Right lobe of liver (tissue), 6 donors: ENCODE results near the gene SHISA7. TPM values are rescaled to one million over a fixed set of nuclear protein-coding genes. Genes with fewer than 3 reads are reported as not detected.

ENCODE experiments used
- ATAC-seq, 4 donors: fragments of 200-7000 bp; cut with Tn5 transposase; one replicate each; pipeline ENCODE4 v1.9.1; 2020; ENCODE audit warnings: mild to moderate bottlenecking in 4 of 4, moderate library complexity in 4 of 4
- DNase-seq, 3 donors: peaks; one replicate each; pipeline ENCODE4 v3.0.0-alpha.2; 2020
- H3K27ac ChIP-seq, 3 donors: fragments of 200-600 bp; one replicate each; pipeline ENCODE4 v1.8.0; 2022
- H3K27me3 ChIP-seq, 2 donors: fragments of 200-600 bp; one replicate each; pipeline ENCODE4 v1.8.0; 2022
- H3K36me3 ChIP-seq, 4 donors: fragments of 200-600 bp; sonication (generic) in 1 of 4; one replicate each; pipeline versions ENCODE4 v1.5.1 to v1.8.0; 2017 to 2022; ENCODE audit warnings: control low read depth in 1 of 4
- H3K4me1 ChIP-seq, 4 donors: fragments of 200-600 bp; sonication (generic) in 1 of 4; one replicate each; pipeline versions ENCODE4 v1.5.1 to v1.8.0; 2017 to 2022; ENCODE audit warnings: control low read depth in 1 of 4
- H3K4me3 ChIP-seq, 3 donors: fragments of 200-600 bp; one replicate each; pipeline ENCODE4 v1.8.0; 2022
- H3K9me3 ChIP-seq, 4 donors: fragments of 200-600 bp; sonication (generic) in 1 of 4; one replicate each; pipeline versions ENCODE4 v1.5.1 to v1.8.0; 2017 to 2022; ENCODE audit warnings: control low read depth in 1 of 4
- POLR2A ChIP-seq: fragments of 450-650 bp; IDR thresholded peaks from one replicate; pipeline ENCODE4 v1.6.1; 2017; ENCODE audit warnings: antibody characterized with exemption, mild to moderate bottlenecking
- WGBS: methylation state at CpG from one replicate; pipeline ENCODE4 v1.1.6; 2018; ENCODE audit warnings: low coverage, low lambda C conversion rate; ENCODE audit not compliant: insufficient coverage; ENCODE audit errors: missing lambda C conversion rate; 5-methylcytosine and 5-hydroxymethylcytosine counted together
- intact Hi-C, 2 donors: fragments of 100-400 bp; cut with DNase I; formaldehyde crosslinking; loops; one replicate each; pipeline versions ENCODE4 v1.11.2 to v1.14.1; 2022
- total RNA-seq, 6 experiments: library from RNA; depleted of rRNA in 2 of 6; stranded (reverse); fragments of >200 nt in 2 of 6; fragmentation: NEBNext Ultra II Directional in 3 of 6; extraction: Animal tissue kit (Norgen Biotek cat#: 25700) in 3 of 6; gene quantifications; one replicate each; pipeline versions ENCODE4 v1.1.0 to v1.2.4, GENCODE V29; 2016 to 2023
- TF ChIP-seq, protein P1 (sequence below), 4 donors: fragments of 200-600 bp in 3 of 4; fragments of 450-650 bp in 1 of 4; IDR thresholded peaks; one replicate each; pipeline versions ENCODE4 v1.5.1 to v1.8.0; 2016 to 2022; ENCODE audit warnings: antibody characterized with exemption in 4 of 4, mild to moderate bottlenecking in 2 of 4
- donor health status: DM: no; HTN: yes; CAD: no.
- donor health status: DM: no; HTN: no; CAD: no.
- donor health status: DM: no; HTN: no; CAD: no.
- donor health status: DM: no; HTN: yes; CAD: no.
- donor health status: DM: no; HTN: yes; CAD: no.

SHISA7 gene
- total RNA-seq, 6 experiments from 2014 or later, result 0.04 TPM; not detected in 5

- intact Hi-C loops, result no loop called here
- no peak overlapping the region for H3K27ac ChIP-seq
- DNase-seq (no peak), ATAC-seq (no peak)
- H3K4me3 ChIP-seq, result no peak overlapping the region
- no peaks in the 10 kb centered on the region for H3K4me1 ChIP-seq
- WGBS, result 61% methylated on average over 10 of the region's 14 CpGs
- no peaks in the 10 kb centered on the region for H3K9me3 ChIP-seq
- H3K36me3 ChIP-seq, result no peaks in the 10 kb centered on the region
- H3K27me3 ChIP-seq, result peaks cover 0 to 10% of the 10 kb centered on the region in 2 donors
- TF ChIP-seq, protein P1, sequence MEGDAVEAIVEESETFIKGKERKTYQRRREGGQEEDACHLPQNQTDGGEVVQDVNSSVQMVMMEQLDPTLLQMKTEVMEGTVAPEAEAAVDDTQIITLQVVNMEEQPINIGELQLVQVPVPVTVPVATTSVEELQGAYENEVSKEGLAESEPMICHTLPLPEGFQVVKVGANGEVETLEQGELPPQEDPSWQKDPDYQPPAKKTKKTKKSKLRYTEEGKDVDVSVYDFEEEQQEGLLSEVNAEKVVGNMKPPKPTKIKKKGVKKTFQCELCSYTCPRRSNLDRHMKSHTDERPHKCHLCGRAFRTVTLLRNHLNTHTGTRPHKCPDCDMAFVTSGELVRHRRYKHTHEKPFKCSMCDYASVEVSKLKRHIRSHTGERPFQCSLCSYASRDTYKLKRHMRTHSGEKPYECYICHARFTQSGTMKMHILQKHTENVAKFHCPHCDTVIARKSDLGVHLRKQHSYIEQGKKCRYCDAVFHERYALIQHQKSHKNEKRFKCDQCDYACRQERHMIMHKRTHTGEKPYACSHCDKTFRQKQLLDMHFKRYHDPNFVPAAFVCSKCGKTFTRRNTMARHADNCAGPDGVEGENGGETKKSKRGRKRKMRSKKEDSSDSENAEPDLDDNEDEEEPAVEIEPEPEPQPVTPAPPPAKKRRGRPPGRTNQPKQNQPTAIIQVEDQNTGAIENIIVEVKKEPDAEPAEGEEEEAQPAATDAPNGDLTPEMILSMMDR (IDR thresholded peaks at IDR 0.05), result no peak
- no peak for TF ChIP-seq POLR2A
Observed at GRCh38 chr19:55432241-55432959, 10.7 kb downstream of the SHISA7 start.

DNA sequence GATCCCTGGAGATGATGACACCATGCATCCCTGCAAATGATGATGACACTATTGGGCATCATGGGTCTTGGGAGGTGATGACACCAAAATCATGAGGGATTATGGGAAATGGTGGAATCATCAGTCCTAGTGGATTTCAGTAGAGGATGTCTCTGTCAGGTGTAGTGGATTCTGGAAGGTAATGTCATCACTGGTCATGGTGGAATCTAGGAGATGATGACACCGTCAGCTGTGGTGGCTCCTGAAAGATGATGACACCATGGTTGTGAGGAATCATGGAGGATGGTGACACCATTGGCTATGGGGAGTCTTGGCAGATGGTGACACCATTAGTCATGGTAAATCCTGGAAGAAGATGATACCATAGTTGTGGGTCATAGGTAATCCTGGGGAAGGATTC lies 11.9 kb downstream of the SHISA7 start:
- ATAC-seq (no peak), DNase-seq (no peak)
- intact Hi-C loops, result no loop called here
- TF ChIP-seq POLR2A, result no peak
- TF ChIP-seq, protein P1 (IDR thresholded peaks at IDR 0.05), result no peak
- Histone ChIP-seq H3K9me3 (no peaks in the 10 kb centered on the region), H3K4me3 (no peak overlapping the region), H3K27me3 (peaks cover 0 to 10% of the 10 kb centered on the region in 2 donors), H3K36me3 (no peaks in the 10 kb centered on the region), H3K27ac (no peak overlapping the region), H3K4me1 (no peaks in the 10 kb centered on the region)
- 86% methylated on average over 1 of the region's 1 CpG for WGBS

- no peaks in the 10 kb centered on the region for H3K9me3 ChIP-seq
- no peaks in the 10 kb centered on the region for H3K27me3 ChIP-seq
- H3K4me3 ChIP-seq, result no peak overlapping the region
- no peak for DNase-seq
- TF ChIP-seq, protein P1 (IDR thresholded peaks at IDR 0.05), result no peak
- TF ChIP-seq POLR2A, result no peak
- ATAC-seq, result no peak
- H3K36me3 ChIP-seq, result no peaks in the 10 kb centered on the region
- intact Hi-C loops, result loop anchor here in 1 of 2 donors (10.0 kb wide), 1 partner anchor 281 kb away; the partner anchor contains the start of gene TNNT1
- H3K27ac ChIP-seq, result no peak overlapping the region
- H3K4me1 ChIP-seq, result no peaks in the 10 kb centered on the region
- WGBS, result 62% methylated on average over 2 of the region's 2 CpGs
Observed at GRCh38 chr19:55426042-55426441, 17.1 kb downstream of the SHISA7 start.

GRCh38 chr19:55424518-55424917 lies 18.6 kb downstream of the SHISA7 start:
- H3K9me3 ChIP-seq, result no peaks in the 10 kb centered on the region
- no peaks in the 10 kb centered on the region for H3K27me3 ChIP-seq
- no peaks in the 10 kb centered on the region for H3K36me3 ChIP-seq
- no peak overlapping the region for H3K4me3 ChIP-seq
- ATAC-seq, result no peak
- intact Hi-C loops, result loop anchor here in 1 of 2 donors (10.0 kb wide), 1 partner anchor 280 kb away; the partner anchor contains the start of gene TNNT1
- no peaks in the 10 kb centered on the region for H3K4me1 ChIP-seq
- TF ChIP-seq POLR2A, result no peak
- TF ChIP-seq, protein P1 (IDR thresholded peaks at IDR 0.05), result no peak
- H3K27ac ChIP-seq, result no peak overlapping the region
- DNase-seq, result no peak
- 37% methylated on average over 2 of the region's 3 CpGs for whole genome bisulfite sequencing
